Peyer's patch (tissue), 4 donors: ENCODE measurements around the gene SIK2. TPM values are rescaled to one million over a fixed set of nuclear protein-coding genes. Genes with fewer than 3 reads are reported as not detected.
A peak's percentile ranks its signal among the peaks of the same experiment; 100 is the strongest.
"Not testable (repeated sequence)": the region's sequence is repeated elsewhere in the genome, so short reads cannot be mapped to it uniquely, and the experiment has no call there.

ENCODE experiments used
- DNase-seq, 3 donors: peaks; one replicate each; pipeline ENCODE4 v3.0.0-alpha.2; 2017 to 2019
- H3K27ac ChIP-seq, 4 donors: fragments of 200-600 bp; sonication (generic); one replicate each; pipeline ENCODE4 v1.5.1; 2016 to 2019
- H3K27me3 ChIP-seq, 2 donors: fragments of 200-600 bp; sonication (generic); one replicate each; pipeline ENCODE4 v1.5.1; 2019
- H3K36me3 ChIP-seq, 3 donors: fragments of 200-600 bp; sonication (generic); one replicate each; pipeline ENCODE4 v1.5.1; 2016 to 2019
- H3K4me1 ChIP-seq, 4 donors: fragments of 200-600 bp; sonication (generic); one replicate each; pipeline ENCODE4 v1.5.1; 2016 to 2019
- H3K4me3 ChIP-seq, 4 donors: fragments of 200-600 bp; sonication (generic); 1 replicate in 3 of 4; 2 replicates in 1 of 4; pipeline ENCODE4 v1.5.1; 2016 to 2019; ENCODE audit warnings: mild to moderate bottlenecking in 1 of 4
- H3K9me3 ChIP-seq, 4 donors: fragments of 200-600 bp; sonication (generic); one replicate each; pipeline ENCODE4 v1.5.1; 2016 to 2019; ENCODE audit warnings: mild to moderate bottlenecking in 1 of 4
- POLR2A ChIP-seq, 2 donors: fragments of 450-650 bp; IDR thresholded peaks; one replicate each; pipeline ENCODE4 v1.5.1; 2017; ENCODE audit warnings: antibody characterized with exemption in 2 of 2, mild to moderate bottlenecking in 2 of 2, moderate library complexity in 2 of 2
- total RNA-seq, 4 donors: library from RNA; depleted of rRNA; stranded (reverse); fragments of >200 nt; gene quantifications; one replicate each; pipeline ENCODE4 v1.1.0, GENCODE V29; 2016
- TF ChIP-seq, protein P1 (sequence below), 6 experiments: fragments of 450-650 bp in 4 of 6; fragments of 200-600 bp in 2 of 6; sonication (generic) in 1 of 6; IDR thresholded peaks; one replicate each; pipeline ENCODE4 v1.5.1; 2017 to 2019; ENCODE audit warnings: antibody characterized with exemption in 6 of 6, mild to moderate bottlenecking in 3 of 6, moderate library complexity in 1 of 6

The SIK2 gene
- total RNA-seq, 4 donors from 2014 or later: 12.4 to 16.3 (median 14.4) TPM

DNA sequence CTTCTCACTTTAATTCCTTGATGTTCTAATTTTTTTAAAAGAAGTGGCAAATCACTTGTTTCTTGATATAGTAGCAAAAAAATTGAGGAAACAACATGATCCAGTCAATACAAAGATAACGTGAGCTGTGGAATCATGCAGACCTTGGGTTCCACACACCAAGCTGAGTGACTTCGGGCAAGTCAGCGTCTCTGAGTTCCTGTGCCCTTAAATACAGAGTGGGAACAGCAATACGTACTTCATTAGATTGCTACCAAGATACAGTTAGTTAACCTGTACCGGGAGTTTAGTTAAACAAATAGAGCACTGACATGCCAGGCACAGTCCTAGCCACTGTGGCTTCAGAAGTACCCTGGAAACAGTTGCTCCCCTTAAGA, 105.4 kb downstream of the SIK2 start:
- Histone ChIP-seq H3K27ac (no peak overlapping the region), H3K27me3 (no peaks in the 10 kb centered on the region), H3K9me3 (no peaks in the 10 kb centered on the region), H3K36me3 (peaks cover 0 to 60% (median 0%) of the 10 kb centered on the region in 3 donors), H3K4me1 (peaks cover 0 to 7% (median 0%) of the 10 kb centered on the region in 4 donors), H3K4me3 (no peak overlapping the region)
- DNase-seq: no peak
- TF ChIP-seq, protein P1, sequence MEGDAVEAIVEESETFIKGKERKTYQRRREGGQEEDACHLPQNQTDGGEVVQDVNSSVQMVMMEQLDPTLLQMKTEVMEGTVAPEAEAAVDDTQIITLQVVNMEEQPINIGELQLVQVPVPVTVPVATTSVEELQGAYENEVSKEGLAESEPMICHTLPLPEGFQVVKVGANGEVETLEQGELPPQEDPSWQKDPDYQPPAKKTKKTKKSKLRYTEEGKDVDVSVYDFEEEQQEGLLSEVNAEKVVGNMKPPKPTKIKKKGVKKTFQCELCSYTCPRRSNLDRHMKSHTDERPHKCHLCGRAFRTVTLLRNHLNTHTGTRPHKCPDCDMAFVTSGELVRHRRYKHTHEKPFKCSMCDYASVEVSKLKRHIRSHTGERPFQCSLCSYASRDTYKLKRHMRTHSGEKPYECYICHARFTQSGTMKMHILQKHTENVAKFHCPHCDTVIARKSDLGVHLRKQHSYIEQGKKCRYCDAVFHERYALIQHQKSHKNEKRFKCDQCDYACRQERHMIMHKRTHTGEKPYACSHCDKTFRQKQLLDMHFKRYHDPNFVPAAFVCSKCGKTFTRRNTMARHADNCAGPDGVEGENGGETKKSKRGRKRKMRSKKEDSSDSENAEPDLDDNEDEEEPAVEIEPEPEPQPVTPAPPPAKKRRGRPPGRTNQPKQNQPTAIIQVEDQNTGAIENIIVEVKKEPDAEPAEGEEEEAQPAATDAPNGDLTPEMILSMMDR (IDR thresholded peaks at IDR 0.05): no peak
- no peak for TF ChIP-seq POLR2A (IDR thresholded peaks at IDR 0.05)

- DNase-seq: no peak
- peaks cover 0 to 10% (median 0%) of the 10 kb centered on the region in 4 donors for H3K4me1 ChIP-seq
- H3K9me3 ChIP-seq: no peaks in the 10 kb centered on the region
- peaks cover 0 to 39% (median 0%) of the 10 kb centered on the region in 3 donors for H3K36me3 ChIP-seq
- no peak overlapping the region for H3K27ac ChIP-seq
- no peaks in the 10 kb centered on the region for H3K27me3 ChIP-seq
- no peak overlapping the region for H3K4me3 ChIP-seq
- TF ChIP-seq, protein P1 (IDR thresholded peaks at IDR 0.05): no peak
- no peak for TF ChIP-seq POLR2A (IDR thresholded peaks at IDR 0.05)
Measured at GRCh38 chr11:111714522-111714921, 112.3 kb downstream of the SIK2 start.

DNA sequence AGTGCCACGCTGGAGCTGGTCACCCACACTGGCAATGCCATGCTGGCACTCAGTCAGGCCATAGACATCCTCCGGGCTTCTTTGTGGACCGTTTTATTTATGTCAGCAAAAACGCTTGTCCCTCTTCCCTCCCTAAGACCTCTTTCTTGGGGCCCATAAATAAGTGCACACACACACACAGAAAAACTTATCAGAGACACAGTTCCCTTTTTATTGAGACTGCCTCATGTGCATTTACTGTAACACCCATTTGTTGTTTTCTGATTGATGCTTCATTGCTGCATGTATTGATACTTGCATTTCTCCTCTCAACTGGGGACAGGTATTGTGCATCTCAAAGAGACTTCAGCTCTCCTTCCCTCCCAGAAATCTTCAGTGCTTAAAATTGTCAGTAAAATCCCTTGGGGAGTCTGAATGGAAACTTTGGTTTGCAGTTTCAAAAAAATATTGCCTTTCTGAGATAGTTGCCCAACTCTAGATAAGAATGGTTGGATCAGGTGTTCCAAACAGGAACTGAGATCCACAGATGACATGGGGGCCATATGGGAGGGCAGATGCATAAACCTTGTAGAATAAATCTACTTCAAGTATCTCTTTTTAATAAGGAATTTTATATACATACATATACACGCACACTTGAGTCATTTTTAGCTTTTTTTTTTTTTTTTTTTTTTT, 113.0 kb downstream of the SIK2 start:
- no peak for DNase-seq
- H3K9me3 ChIP-seq: no peaks in the 10 kb centered on the region
- peaks cover 0 to 10% (median 0%) of the 10 kb centered on the region in 4 donors for H3K4me1 ChIP-seq
- no peak overlapping the region for H3K27ac ChIP-seq
- H3K36me3 ChIP-seq: peaks cover 0 to 44% (median 0%) of the 10 kb centered on the region in 3 donors
- TF ChIP-seq POLR2A (IDR thresholded peaks at IDR 0.05): no peak
- TF ChIP-seq, protein P1 (IDR thresholded peaks at IDR 0.05): no peak
- no peaks in the 10 kb centered on the region for H3K27me3 ChIP-seq
- H3K4me3 ChIP-seq: no peak overlapping the region

DNA sequence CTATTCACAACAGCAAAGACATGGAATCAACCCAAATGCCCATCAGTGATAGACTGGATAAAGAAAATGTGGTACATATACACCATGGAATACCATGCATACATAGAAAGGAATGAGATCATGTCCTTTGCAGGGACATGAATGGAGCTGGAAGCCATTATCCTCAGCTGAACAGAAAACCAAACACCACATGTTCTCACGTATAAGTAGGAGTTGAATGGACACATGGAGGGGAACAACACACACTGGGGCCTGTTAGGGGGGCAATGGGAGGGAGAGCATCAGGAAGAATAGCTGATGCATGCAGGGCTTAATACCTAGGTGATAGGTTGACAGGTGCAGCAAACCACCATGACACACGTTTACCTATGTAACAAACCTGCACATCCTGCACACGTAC, 115.4 kb downstream of the SIK2 start:
- H3K27ac ChIP-seq, H3K4me3 ChIP-seq, H3K27me3 ChIP-seq, H3K9me3 ChIP-seq, DNase-seq: not testable (repeated sequence)
- Histone ChIP-seq H3K4me1 (peaks cover 0 to 15% (median 0%) of the 10 kb centered on the region in 4 donors), H3K36me3 (peaks cover 0 to 54% (median 0%) of the 10 kb centered on the region in 3 donors)

DNA sequence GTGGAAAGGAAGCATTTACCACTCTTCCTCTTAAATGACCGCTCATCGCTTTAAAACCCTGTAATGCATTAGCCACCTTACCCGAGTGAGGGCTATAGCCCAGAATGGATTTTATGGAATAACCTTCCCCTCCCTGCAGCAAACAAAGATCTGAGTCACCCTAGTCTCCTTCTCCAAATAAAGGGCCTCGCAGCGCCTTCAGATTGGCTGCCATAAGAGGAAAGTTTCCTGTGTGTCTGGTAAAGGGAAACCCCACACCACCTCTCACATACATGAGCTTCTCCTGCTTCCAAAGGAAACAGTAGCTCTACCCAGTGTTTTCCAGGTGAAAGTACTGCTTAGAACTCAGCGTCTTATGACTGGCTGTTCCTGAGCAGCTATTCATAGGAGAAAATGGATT, 116.2 kb downstream of the SIK2 start:
- DNase-seq: no peak
- Histone ChIP-seq H3K27ac (peak overlapping the region in 2 of 4 donors; percentile 6 to 8), H3K9me3 (no peaks in the 10 kb centered on the region), H3K36me3 (peaks cover 0 to 55% (median 0%) of the 10 kb centered on the region in 3 donors), H3K4me3 (no peak overlapping the region), H3K4me1 (peaks cover 0 to 15% (median 0%) of the 10 kb centered on the region in 4 donors), H3K27me3 (no peaks in the 10 kb centered on the region)
- no peak for TF ChIP-seq POLR2A (IDR thresholded peaks at IDR 0.05)
- TF ChIP-seq, protein P1 (IDR thresholded peaks at IDR 0.05): no peak

GRCh38 chr11:111718859-111719258, 116.6 kb downstream of the SIK2 start:
- Histone ChIP-seq H3K4me3 (no peak overlapping the region), H3K36me3 (peaks cover 0 to 55% (median 0%) of the 10 kb centered on the region in 3 donors), H3K27me3 (no peaks in the 10 kb centered on the region), H3K27ac (peak overlapping the region in 2 of 4 donors; percentile 6 to 8), H3K4me1 (peaks cover 0 to 15% (median 0%) of the 10 kb centered on the region in 4 donors), H3K9me3 (no peaks in the 10 kb centered on the region)
- TF ChIP-seq, protein P1 (IDR thresholded peaks at IDR 0.05): no peak
- no peak for TF ChIP-seq POLR2A (IDR thresholded peaks at IDR 0.05)
- DNase-seq: no peak
